Glomerular endothelial cell (primary cell): Measurements from ENCODE around the gene MEX3D. TPM values are rescaled to one million over a fixed set of nuclear protein-coding genes. Genes with fewer than 3 reads are reported as not detected.
"Not testable (repeated sequence)": the region's sequence is repeated elsewhere in the genome, so short reads cannot be mapped to it uniquely, and the experiment has no call there.

Experiments used
- DNase-seq: peaks from one replicate; pipeline ENCODE4 v3.0.0-alpha.2; 2011; ENCODE audit warnings: low read depth, low spot score; ENCODE audit errors: extremely low read depth
- total RNA-seq: library from RNA; depleted of rRNA; stranded (reverse); fragments of >200 nt; gene quantifications from 2 replicates; pipeline ENCODE4 v1.2.3, GENCODE V29; 2015

Gene MEX3D
- total RNA-seq, 1 donor from 2014 or later = 130 TPM

DNA sequence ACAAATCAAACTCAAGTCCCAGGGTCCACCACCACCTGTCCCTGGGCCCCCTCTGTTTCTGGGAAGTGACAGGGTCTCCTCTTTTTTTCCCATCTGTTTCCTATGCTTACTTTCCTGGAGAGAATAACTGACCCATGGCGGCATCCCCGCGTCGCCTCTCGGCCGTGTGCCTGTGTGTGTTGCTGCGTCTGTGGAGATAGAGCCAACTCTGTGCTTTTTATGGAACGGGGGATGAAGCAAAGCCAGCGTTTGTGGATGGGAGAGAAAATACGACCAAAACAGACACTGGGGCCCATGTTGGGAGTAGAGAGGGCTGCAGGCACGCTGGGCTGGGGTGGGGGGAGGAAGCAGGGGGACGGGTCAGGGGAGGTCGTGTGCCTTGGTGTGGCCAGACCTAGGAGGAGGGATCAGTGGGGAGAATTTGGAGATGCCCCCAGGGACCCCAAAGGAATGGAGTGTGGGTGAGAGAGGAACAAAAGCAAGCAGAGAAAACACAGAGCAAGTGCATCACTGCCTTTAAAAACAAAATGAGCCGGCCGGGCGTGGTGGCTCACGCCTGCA, 27.7 kb downstream of the MEX3D start:
- no peak for DNase-seq

DNA sequence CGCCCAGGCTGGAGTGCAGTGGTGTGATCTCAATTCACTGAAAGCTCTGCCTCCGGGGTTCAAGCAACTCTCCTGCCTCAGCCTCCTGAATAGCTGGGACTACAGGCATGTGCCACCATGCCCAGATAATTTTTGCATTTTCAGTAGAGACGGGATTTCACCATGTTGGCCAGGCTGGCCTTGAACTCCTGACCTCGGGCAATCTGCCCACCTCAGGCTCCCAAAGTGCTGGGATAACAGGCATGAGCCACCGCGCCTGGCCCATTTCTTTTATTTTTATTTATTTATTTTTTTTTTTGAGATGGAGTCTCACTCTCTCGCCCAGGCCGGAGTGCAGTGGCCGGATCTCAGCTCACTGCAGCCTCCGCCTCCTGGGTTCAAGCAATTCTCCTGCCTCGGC, 28.4 kb downstream of the MEX3D start:
- not testable (repeated sequence) for DNase-seq

DNA sequence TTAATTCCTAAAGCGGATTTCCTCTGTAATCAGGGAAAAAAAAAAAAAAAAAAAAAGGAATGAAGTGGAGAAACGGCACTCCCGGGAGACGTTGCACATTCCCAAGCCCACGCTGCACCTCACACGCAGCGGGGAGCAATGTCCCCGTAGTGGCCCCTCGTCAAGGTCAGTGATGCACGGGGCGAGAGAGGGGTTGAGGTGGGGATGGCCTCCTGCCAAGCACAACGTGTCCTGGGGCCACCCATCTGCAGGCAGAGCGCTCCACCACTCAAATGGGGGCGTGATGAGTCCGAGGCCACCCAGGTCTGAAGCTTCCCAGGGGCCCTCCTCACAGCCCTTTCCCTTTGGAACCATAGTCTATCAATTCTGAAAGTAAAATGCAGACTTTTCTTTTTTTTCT, 29.1 kb downstream of the MEX3D start:
- no peak for DNase-seq

DNA sequence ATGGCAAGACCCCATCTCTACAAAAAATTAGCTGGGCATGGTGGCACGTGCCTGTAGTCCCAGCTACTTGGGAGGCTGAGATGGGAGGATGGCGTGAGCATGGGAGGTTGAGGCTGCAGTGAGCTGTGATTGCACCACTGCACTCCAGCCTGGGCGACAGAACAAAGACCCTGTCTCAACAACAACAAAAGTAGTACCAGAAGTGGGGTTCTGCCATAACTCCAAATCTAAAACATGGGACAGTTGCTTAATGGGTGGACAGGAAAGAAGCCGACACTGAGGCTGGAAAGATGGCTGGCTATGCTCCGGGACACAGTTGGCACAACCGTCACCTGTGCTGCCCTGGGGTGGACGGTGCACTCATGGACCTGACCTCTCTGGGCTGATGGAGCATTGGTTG, 32.4 kb downstream of the MEX3D start:
- DNase-seq = not testable (repeated sequence)

DNA sequence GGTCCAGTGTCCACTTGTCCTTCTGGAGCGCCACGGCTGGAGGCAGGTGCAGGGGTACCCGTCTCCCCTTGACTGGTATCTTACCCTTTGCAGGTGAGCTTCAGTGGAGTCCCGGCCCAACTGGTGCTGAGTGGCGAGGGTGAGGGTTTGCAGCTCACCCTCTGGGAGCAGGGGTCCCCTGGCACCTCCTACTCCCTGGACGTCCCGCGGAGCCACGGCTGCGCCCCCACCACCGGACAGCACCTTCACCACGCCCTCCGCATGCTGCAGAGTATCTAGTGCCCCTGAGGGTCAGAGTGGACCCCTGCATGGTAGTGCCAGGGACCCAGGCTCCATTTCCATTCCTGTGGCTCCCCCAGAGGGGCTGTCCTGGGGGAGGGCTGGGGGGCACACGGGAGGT, 33.2 kb downstream of the MEX3D start:
- no peak for DNase-seq

DNA sequence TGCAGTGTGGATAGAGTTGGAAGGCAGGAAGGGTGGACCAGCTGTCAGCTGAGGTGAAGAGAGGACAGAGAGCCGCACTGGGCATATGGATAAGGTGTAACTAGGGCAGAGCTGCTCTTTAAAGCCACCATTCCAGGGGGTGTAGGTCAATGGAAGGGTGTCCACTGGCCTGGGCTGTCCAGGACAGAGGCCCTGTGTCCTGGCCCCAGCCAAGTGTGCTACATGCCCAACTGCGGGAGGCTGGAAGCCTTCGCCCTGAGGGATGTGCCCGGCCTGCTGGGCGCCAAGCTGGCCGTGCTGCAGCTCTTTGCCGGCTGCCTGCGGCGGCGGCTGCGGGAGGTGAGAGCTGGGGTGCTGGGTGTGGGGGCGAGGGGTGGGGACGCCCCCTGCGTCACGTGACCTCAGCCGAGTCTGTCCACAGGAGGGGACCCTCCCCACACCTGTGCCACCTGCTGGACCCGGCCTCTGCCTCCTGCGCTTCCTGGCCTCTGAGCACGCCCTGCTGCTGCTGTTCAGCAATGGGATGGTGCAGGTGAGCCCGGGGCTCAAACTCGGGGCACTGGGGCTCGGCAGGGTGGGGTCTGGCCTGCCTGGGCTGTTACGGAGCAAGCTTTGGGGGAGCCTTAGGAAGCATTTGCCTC, 34.5 kb downstream of the MEX3D start:
- no peak for DNase-seq

DNA sequence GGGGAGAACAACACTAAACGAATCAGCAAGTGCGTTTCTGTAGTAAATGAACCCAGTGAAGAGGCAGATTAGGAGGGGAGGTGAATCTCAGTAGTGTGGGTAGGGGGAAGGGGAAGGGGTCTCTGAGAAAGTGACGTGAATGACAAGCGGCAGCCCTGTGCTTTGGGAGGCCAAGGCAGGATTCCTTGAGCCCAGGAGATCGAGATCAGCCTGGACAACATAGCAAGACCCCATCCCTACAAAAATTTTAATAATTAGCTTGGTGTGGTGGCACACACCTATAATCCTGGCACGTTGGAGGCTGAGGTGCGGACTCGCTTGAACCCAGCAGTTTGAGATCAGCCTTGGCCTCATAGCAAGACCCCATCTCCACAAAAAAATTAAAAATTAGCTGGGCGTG, 36.1 kb downstream of the MEX3D start:
- DNase-seq = no peak

DNA sequence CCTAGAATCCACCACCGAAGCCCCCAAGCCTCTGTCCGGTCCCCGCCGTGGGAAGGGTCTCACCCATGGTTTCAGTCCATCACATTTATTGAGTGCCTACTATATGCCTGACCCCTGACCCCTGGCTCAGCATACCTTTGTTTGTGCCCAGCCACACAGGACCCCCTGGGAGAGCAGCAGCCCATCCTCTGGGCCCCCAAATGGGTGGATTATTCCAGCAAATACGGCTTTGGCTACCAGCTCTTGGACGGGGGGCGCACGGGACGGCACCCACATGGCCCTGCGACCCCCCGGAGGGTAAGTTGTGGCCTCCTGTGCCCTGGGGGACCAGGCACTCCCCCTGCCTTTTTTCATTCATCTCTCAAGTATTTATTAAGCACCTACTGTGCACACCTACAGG, 36.5 kb downstream of the MEX3D start:
- DNase-seq = no peak

DNA sequence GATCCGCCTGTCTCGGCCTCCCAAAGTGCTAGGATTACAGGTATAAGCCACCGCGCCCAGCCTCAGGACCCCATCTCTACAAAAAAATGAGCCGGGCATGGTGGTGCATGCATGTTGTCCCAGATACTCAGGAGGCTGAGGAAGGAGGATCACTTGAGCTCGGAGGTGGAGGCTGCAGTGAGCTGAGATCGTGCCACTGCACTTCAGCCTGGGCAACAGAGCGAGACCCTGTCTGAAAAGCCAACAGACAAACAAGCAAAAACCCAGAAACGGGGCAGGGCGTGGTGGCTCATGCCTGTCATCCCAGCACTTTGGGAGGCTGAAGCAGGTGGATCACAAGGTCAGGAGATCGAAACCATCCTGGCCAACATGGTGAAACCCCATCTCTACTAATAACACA, 37.3 kb downstream of the MEX3D start:
- not testable (repeated sequence) for DNase-seq

DNA sequence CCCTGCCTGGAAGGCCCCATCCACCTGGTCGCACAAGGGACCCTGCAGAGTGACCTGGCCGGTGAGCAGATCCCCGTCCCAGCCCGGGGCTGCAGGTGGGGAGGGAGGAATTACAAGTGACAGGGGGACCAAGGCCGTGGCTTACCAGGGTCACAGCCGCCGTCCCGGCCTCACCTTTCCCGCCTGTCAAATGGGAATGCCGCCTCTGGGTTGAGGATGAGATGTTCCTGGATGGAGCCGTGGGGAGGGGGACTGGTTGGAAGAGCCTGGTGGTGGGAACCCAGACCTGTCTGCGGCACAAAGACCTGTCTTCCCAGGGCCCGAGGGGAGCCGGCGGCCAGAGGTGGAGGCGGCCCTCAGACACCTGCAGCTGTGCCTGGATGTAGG, 38.7 kb downstream of the MEX3D start:
- DNase-seq = no peak

DNA sequence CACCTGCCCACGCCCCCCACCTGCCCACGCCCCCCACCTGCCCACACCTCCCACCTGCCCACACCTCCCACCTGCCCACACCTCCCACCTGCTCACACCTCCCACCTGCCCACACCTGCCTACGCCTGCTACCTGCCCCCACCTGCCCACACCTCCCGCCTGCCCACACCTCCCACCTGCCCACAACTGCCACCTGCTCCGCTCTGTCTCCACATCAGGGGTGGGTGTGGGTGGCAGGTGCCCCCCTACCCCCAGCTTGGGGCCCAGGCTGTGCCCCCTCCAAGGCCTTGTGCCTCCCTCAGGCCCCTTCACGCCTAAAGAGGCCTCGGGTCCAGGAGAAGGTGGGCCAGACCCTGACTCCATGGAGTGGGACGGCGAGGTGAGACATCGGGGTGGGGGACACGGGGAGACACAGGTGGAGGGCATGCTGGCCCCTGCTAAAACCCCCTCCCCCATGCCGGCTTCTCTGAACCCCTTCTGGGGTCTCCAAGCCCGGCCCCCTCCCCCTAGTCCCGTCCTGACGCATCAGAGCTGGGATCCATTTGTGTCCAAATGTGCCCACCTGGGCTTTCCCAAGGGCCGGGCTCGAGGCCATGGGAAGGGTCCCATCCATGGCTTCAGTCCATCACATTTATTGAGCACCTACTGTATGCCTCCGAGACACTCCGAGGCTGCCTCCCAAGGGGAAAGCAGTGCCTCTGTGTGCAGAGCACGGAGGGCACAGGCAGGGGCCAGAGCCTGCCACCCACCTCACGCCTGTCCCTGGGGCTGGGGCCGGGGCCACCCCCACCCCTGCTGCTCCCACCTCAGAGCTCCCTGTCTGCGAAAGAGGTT, 39.3 kb downstream of the MEX3D start:
- DNase-seq = no peak

DNA sequence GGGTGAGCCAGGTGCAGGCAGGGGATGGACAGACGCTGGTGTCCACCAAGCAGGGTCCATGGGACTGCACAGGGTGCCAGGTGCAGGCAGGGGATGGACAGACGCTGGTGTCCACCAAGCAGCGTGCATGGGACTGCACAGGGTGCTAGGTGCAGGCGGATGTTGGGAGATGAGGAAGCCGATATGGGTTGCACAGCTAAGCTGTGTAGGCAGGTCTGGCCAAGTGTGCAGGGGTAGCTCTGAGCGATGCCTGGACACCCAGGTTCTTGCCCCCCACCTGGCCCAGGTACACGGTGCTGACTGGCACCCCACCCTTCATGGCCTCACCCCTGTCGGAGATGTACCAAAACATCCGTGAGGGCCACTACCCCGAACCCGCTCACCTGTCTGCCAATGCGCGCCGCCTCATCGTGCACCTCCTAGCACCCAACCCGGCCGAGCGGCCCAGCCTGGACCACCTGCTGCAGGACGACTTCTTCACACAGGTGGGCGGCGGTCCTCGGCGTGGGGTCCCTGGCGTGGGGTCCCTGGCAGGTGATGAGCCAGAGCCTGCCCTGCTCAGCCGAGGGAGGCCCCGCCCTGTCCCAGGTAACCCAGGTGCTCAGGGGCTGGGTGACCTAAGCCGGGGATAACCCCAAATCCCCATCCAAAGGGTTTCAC, 40.3 kb downstream of the MEX3D start:
- DNase-seq = no peak

DNA sequence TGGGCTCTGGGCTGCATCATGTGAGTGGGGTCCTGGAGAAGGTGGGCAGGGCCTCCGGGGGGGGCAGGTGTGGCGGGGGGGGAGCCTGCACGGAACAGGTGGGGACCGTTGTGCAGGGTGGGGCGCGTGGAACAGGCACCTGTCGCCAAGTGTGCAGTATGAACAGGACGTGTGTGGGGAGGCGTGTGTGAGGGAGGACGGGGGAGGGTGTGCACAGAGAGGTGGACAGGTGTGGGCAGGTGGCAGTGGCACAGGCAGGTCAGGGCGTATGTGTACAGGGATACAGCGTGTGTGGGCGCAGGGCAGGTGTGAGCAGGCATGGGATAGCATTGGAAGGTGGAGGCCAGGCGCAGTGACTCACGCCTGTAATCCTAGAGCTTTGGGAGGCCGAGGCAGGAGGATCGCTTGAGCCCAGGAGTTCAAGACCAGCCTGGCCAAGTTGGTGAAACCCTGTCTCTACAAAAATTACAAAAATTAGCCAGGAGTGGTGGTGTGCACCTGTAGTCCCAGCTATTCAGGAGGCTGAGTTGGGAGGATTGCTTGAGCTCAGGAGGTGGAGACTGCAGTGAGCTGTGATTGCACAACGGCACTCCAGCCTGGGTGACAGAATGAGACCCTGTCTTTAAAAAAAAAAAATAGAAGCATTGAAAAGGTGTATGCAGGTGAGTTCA, 41.0 kb downstream of the MEX3D start:
- no peak for DNase-seq

DNA sequence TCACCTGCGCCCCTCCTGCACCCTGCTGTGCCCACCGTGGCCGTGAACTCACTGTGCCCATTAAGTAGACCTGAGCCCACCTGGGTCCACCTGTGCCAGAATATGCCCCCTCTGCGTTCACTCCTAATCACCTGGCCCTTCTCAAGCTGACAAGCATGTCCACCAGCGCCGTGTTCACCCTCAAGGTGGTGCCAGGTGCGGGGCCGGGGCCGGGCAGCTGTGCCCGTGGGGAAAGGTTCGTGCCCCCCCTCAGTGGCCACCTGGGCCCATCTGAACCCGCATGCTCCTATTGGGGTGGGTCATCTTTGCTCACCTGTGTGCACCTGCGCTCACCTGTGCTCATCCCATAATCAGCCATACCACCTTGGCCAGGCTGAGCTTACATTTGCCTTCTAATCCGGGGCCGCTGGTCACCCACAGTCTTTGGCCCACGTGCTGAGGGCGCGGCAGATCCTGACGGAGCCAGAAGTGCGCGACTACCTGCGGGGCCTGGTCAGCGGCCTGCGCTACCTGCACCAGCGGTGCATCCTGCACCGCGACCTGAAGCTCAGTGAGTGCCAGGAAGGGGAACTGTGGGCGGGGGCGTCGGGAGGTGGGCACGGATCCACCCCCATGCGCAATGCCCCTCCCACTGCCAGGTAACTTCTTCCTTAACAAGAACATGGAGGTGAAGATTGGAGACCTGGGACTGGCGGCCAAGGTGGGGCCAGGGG, 41.9 kb downstream of the MEX3D start:
- DNase-seq = no peak

DNA sequence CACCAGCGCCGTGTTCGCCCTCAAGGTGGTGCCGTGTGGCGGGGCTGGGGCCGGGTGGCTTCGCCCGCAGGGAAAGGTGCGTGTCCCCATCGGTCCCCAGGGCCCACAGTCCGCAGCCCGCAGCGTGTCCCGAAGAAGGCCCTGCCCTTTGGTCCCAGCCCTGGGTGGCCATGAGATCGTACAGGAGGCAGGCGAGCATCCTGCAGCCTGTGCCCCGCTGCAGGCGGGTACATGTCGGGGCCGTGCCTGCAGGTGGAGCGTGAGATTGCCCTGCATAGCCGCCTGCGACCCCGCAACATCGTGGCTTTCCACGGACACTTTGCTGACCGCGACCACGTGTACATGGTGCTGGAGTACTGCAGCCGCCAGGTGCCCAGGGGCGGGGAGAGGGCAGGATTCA, 42.8 kb downstream of the MEX3D start:
- DNase-seq = no peak

DNA sequence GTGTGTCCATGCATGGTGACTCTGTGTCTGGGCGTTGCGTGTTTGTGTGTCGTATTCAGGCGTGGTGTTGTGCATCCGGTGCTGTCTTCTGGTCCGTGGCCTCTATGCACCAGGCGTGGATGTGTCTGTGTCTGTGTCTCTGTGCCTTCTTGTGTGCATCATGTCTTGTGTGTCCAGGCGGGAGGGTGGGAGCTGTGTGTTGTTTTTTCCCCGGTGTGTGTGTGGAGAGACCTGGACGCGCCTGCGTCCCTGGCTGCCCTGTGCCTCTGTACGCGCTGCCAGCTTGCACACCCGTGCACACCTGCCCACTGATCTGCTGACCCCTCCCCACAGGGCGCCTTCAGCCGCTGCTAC, 43.2 kb downstream of the MEX3D start:
- DNase-seq = no peak

DNA sequence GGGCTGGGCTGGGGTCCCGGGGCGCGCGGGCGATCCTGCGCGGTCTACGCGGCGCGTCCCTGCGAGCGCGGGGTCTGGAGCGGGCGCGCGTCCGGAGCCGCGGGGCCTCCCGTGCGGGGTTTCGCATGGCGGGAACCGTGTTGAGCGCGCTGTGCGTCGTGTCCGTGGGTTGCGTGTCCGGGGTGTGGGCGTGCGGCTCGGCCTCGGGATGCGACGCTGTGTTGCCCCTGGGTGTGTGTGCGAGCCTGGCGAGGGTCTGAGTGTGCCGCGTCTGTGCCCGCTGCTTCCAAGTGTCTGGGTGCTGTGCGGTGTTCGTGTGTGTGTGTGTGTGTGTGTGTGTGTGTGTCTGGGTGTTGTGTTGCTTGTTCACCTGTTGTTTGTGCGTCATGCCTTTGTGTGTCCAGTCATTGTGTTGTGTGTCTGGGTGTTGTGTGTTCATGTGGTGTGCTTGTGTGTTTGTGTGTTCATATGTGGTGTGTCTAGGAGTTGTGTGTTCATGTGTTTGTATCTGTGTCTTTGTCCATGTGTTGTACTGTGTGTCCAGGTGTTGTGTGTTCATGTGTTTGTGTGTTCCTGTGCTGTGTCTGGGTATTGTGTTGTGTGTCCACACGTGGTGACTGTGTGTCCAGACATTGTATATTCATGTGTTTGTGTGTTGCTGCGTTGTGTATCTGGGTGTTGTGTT, 43.7 kb downstream of the MEX3D start:
- DNase-seq = no peak

DNA sequence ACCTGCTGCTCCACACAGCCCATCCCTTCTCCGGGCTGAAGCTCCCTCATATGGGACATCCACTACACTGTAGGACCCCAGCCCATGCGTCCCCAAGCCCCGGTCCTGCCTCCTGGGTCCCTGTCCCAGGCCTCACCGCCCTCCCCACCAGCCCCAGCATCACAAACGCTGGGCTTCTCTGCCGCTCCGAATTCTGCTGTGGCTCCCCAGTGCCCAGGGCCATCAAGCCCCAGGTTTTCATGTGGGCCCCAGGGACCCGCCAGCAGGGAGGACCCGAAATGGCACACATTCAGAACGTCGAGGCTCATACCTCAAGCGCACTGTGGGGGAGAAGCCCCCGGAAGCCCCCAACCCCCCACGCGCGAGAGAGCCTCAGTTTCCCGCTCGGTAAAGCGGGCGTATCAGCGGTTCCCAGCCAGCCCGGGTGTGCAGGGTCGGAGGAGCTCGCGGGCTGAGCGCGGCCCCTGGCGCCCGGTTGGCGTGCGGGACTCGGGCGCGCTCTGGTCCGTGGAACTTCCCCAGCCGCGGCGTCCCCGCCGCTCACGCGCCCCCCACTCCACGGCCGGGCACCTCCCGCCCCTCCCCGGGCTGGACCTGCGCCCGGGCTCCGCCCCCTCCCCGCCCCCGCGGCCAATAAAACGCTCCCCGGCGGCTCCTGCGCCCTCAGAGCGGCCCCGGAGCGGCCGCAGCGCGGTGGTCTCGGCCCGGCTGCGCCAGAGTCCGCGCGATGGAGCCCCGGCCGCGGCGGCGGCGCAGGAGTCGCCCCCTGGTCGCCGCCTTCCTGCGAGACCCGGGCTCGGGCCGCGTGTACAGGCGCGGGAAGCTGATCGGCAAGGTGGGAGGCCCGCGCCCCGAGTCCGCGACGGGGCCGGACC, 44.5 kb downstream of the MEX3D start, which contains the start of gene PLK5:
PLK5 (plus strand) TSS at position 666 of the 875 bp plus-strand sequence. CDS start 2,920 bp downstream, outside the sequence.
- DNase-seq = no peak

DNA sequence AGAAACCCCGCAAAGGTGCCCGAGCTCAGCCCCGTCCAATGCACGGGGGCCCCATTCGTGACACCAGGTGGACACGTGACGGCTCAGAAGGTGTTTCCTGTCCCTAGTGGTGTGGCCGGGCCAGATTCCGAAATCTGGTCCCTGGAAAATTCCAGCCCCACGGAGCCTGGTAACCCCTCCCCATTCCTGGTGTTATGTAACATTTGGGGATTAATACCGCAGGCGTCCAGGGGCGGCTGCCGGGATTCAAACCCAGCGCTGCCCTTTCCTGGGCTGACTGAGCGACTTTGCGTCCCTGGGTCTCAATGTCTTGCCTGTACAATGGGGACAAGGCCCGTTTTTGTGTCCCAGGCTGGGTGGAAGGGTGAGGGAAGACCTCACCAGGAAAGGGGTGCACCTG, 45.3 kb downstream of the MEX3D start:
- DNase-seq = no peak
